AG04450 (cell line): ENCODE results near the gene CD83. TPM values are rescaled to one million over a fixed set of nuclear protein-coding genes. Genes with fewer than 3 reads are reported as not detected.
A peak's percentile ranks its signal among the peaks of the same experiment; 100 is the strongest.

Experiments used
- CTCF ChIA-PET: fragments of 300-600, 350-600 bp; formaldehyde crosslinking; extraction: SDS; loops from one replicate; lab custom pipeline; 2022; ENCODE audit warnings: antibody characterized with exemption, inconsistent platforms; lab: Charles Lee
- POLR2A ChIA-PET: fragments of 350-600 bp; formaldehyde crosslinking; extraction: SDS; loops from one replicate; lab custom pipeline; 2021; ENCODE audit warnings: antibody characterized with exemption, inconsistent platforms; lab: Yijun Ruan, JAX
- DNase-seq: peaks from one replicate; pipeline ENCODE4 v3.0.0-alpha.2; 2011; ENCODE audit warnings: low read depth, low spot score
- H3K27ac ChIP-seq: one replicate; pipeline ENCODE4 v1.5.1; 2012; ENCODE audit warnings: low read depth, low read length, control low read depth
- H3K27me3 ChIP-seq: one replicate; pipeline ENCODE4 v1.6.0; 2012; ENCODE audit warnings: low read length; ENCODE audit not compliant: control insufficient read depth, insufficient read depth
- H3K4me3 ChIP-seq: 2 replicates; pipeline ENCODE4 v1.5.1; 2011; ENCODE audit warnings: mild to moderate bottlenecking, low read depth, low read length, control low read depth
- H3K9me3 ChIP-seq: 2 replicates; pipeline ENCODE4 v1.5.1; 2012; ENCODE audit warnings: low read length; ENCODE audit not compliant: control insufficient read depth, insufficient read depth
- CTCF ChIP-seq: IDR thresholded peaks from 2 replicates; pipeline ENCODE4 v1.5.1; 2011; ENCODE audit warnings: low read depth, low read length, control low read depth, inconsistent platforms
- polyA plus RNA-seq: library from polyadenylated mRNA; depleted of rRNA; stranded (reverse); fragments of >200 nt; gene quantifications from 2 replicates; pipeline ENCODE4 v1.2.3, GENCODE V29; 2011

CD83 gene
- polyA plus RNA-seq, 1 experiment, result 3.5 TPM

GRCh38 chr6:14151773-14152172 lies 34.2 kb downstream of the CD83 start:
- ChIA-PET POLR2A (no interaction called here), CTCF (interaction anchor here (0.7 to 1.9 kb wide), 3 partner anchors 27 to 243 kb away, joined by 4 to 9 read pairs (median 4); no protein-coding TSS in a partner anchor)
- H3K27me3 ChIP-seq, result peaks cover 25% of the 10 kb centered on the region
- no peak for DNase-seq
- no peaks in the 10 kb centered on the region for H3K9me3 ChIP-seq
- no peak overlapping the region for H3K4me3 ChIP-seq
- H3K27ac ChIP-seq, result no peak overlapping the region
- no peak for TF ChIP-seq CTCF

GRCh38 chr6:14153228-14153627 lies 35.7 kb downstream of the CD83 start:
- DNase-seq, result no peak
- no peak for TF ChIP-seq CTCF
- Histone ChIP-seq H3K27me3 (peaks cover 23% of the 10 kb centered on the region), H3K4me3 (no peak overlapping the region), H3K9me3 (no peaks in the 10 kb centered on the region), H3K27ac (no peak overlapping the region)
- ChIA-PET CTCF (interaction anchor here (1.5 to 1.6 kb wide), 2 partner anchors 8 to 86 kb away, joined by 4 to 5 read pairs; no protein-coding TSS in a partner anchor), POLR2A (no interaction called here)

GRCh38 chr6:14159090-14159489 lies 41.5 kb downstream of the CD83 start:
- Histone ChIP-seq H3K4me3 (no peak overlapping the region), H3K27ac (no peak overlapping the region), H3K27me3 (peaks cover 6% of the 10 kb centered on the region), H3K9me3 (no peaks in the 10 kb centered on the region)
- no peak for TF ChIP-seq CTCF
- DNase-seq, result no peak
- POLR2A ChIA-PET, result no interaction called here
- CTCF ChIA-PET, result interaction anchor here (1.2 kb wide), 1 partner anchor 30 kb away, joined by 3 read pairs; no protein-coding TSS in a partner anchor

- ChIA-PET CTCF (interaction anchor here (0.7 to 0.9 kb wide), 3 partner anchors 31 to 475 kb away, joined by 3 read pairs; no protein-coding TSS in a partner anchor), POLR2A (no interaction called here)
- Histone ChIP-seq H3K27ac (no peak overlapping the region), H3K4me3 (no peak overlapping the region), H3K9me3 (no peaks in the 10 kb centered on the region), H3K27me3 (peaks cover 6% of the 10 kb centered on the region)
- DNase-seq, result no peak
- TF ChIP-seq CTCF, result no peak
Measured at GRCh38 chr6:14162826-14163225, 45.3 kb downstream of the CD83 start.

GRCh38 chr6:14165091-14165490 lies 47.5 kb downstream of the CD83 start:
- H3K9me3 ChIP-seq, result peaks cover 2% of the 10 kb centered on the region; the same call in 1 of the 2 replicates
- ChIA-PET CTCF (no interaction called here), POLR2A (no interaction called here)
- DNase-seq, result peak; percentile 13
- no peak overlapping the region for H3K4me3 ChIP-seq
- peaks cover 6% of the 10 kb centered on the region for H3K27me3 ChIP-seq
- no peak for TF ChIP-seq CTCF
- no peak overlapping the region for H3K27ac ChIP-seq
